OCI-LY1 (cell line): ENCODE measurements around the gene POLR1A.

Experiments
- H2AFZ ChIP-seq: fragments of 200-600 bp; sonication (generic), shearing (Covaris generic); 2 replicates; pipeline ENCODE4 v1.6.0; 2014; ENCODE audit warnings: antibody characterized with exemption, mild to moderate bottlenecking, low read length
- H3F3A ChIP-seq: fragments of 200-600 bp; sonication (generic), shearing (Covaris generic); 2 replicates; pipeline ENCODE4 v1.6.0; 2014; ENCODE audit warnings: mild to moderate bottlenecking, antibody characterized with exemption, low read length, moderate library complexity; ENCODE audit not compliant: insufficient read depth
- H3K27ac ChIP-seq: fragments of 200-600 bp; sonication (generic); 2 replicates; pipeline ENCODE4 v1.5.1; 2014; ENCODE audit warnings: low read length, mixed run types, mild to moderate bottlenecking, low read depth; ENCODE audit not compliant: poor library complexity, severe bottlenecking
- H3K27me3 ChIP-seq: fragments of 200-600 bp; sonication (generic); 2 replicates; pipeline ENCODE4 v1.6.0; 2014; ENCODE audit warnings: antibody characterized with exemption, mild to moderate bottlenecking, low read length, moderate library complexity; ENCODE audit not compliant: insufficient read depth
- H3K36me3 ChIP-seq: fragments of 200-600 bp; sonication (generic); 2 replicates; pipeline ENCODE4 v1.6.1; 2014; ENCODE audit warnings: mild to moderate bottlenecking, antibody characterized with exemption, low read length, moderate library complexity, mixed read lengths; ENCODE audit not compliant: insufficient read depth
- H3K4me1 ChIP-seq: fragments of 200-600 bp; sonication (generic); 2 replicates; pipeline ENCODE4 v1.5.1; 2014; ENCODE audit warnings: mild to moderate bottlenecking, low read length, moderate library complexity; ENCODE audit not compliant: insufficient read depth, severe bottlenecking
- H3K4me2 ChIP-seq: fragments of 200-600 bp; sonication (generic), shearing (Covaris generic); 2 replicates; pipeline ENCODE4 v1.6.1; 2014; ENCODE audit warnings: low read length
- H3K4me3 ChIP-seq: fragments of 200-600 bp; sonication (generic); 2 replicates; pipeline ENCODE4 v1.5.1; 2014; ENCODE audit warnings: low read length, low read depth, mild to moderate bottlenecking, mixed read lengths; ENCODE audit not compliant: poor library complexity, severe bottlenecking
- H3K79me2 ChIP-seq: fragments of 200-600 bp; shearing (Covaris generic); 2 replicates; pipeline ENCODE4 v1.6.1; 2016; ENCODE audit warnings: mixed run types, low read length, mixed read lengths; ENCODE audit not compliant: insufficient read depth
- H3K9ac ChIP-seq: fragments of 200-600 bp; sonication (generic), shearing (Covaris generic); 2 replicates; pipeline ENCODE4 v1.6.1; 2014; ENCODE audit warnings: mild to moderate bottlenecking, low read length, mixed read lengths
- H3K9me2 ChIP-seq: fragments of 200-600 bp; sonication (generic), shearing (Covaris generic); 2 replicates; pipeline ENCODE4 v1.6.1; 2014; ENCODE audit warnings: low read depth, mild to moderate bottlenecking, low read length, mixed read lengths
- H3K9me3 ChIP-seq: fragments of 200-600 bp; shearing (Covaris generic); 2 replicates; pipeline ENCODE4 v1.6.1; 2014; ENCODE audit warnings: low read length, mixed read lengths
- H4K20me1 ChIP-seq: fragments of 200-600 bp; sonication (generic), shearing (Covaris generic); 2 replicates; pipeline ENCODE4 v1.6.0; 2016; ENCODE audit warnings: mild to moderate bottlenecking, low read length; ENCODE audit not compliant: insufficient read depth
- CTCF ChIP-seq: fragments of 200-600 bp; sonication (generic), shearing (Covaris generic); IDR thresholded peaks from 2 replicates; pipeline ENCODE4 v1.5.1; 2017; ENCODE audit warnings: mild to moderate bottlenecking, antibody characterized with exemption, low read length, moderate library complexity, mixed read lengths
- EZH2 ChIP-seq: fragments of 200-600 bp; sonication (generic), shearing (Covaris generic); IDR thresholded peaks from 2 replicates; pipeline ENCODE4 v1.8.0; 2017; ENCODE audit warnings: borderline replicate concordance, mixed run types, mild to moderate bottlenecking, antibody characterized with exemption, low read length, moderate library complexity, mixed read lengths

Gene POLR1A

DNA sequence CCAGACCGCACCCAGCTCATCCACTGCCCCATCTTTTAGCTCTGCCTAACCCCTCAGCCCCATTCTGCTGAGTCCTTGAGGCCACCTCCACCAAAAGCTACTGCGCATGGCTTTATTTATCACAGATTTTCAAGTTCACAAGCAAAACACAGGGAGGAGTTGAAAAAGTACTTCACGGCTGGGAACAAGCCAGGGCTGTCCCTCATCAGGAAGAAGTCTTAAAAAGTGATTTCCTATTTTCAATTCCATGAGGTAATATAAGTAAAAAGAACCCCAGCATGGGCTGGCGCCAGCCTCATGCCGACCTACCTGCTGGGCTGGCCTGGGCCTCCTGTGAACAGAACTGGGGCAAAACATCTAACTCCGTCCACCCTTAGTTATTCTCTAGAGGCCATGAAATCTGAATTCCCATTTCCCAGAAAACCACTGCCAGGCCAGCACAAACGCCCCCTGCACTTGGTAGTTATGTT, 69.0 kb downstream of the POLR1A start:
- TF ChIP-seq EZH2 (no peak), CTCF (no peak)
- Histone ChIP-seq H3K4me2 (peak overlapping the region; percentile 66), H3K4me3 (peak overlapping the region; percentile 40), H3K79me2 (no peaks in the 10 kb centered on the region), H3K9me3 (no peaks in the 10 kb centered on the region), H3F3A (0 out of 2 replicates have a peak, but pooled peaks cover 7% of the 10 kb centered on the region), H4K20me1 (no peaks in the 10 kb centered on the region), H3K4me1 (peaks cover 77% of the 10 kb centered on the region), H3K36me3 (peaks cover 72% of the 10 kb centered on the region), H2AFZ (no peak overlapping the region), H3K9ac (peak overlapping the region; percentile 76), H3K9me2 (no peaks in the 10 kb centered on the region), H3K27ac (peak overlapping the region; percentile 100), H3K27me3 (no peaks in the 10 kb centered on the region)

- no peaks in the 10 kb centered on the region for H4K20me1 ChIP-seq
- H3F3A ChIP-seq, result 0 out of 2 replicates have a peak, but pooled peaks cover 7% of the 10 kb centered on the region
- H3K4me2 ChIP-seq, result peak overlapping the region; percentile 66
- H3K9me3 ChIP-seq, result no peaks in the 10 kb centered on the region
- H3K36me3 ChIP-seq, result peaks cover 72% of the 10 kb centered on the region
- H3K4me1 ChIP-seq, result peaks cover 70% of the 10 kb centered on the region
- peak overlapping the region; percentile 100 for H3K27ac ChIP-seq
- peak overlapping the region; percentile 31 for H3K4me3 ChIP-seq
- H2AFZ ChIP-seq, result no peak overlapping the region
- H3K27me3 ChIP-seq, result no peaks in the 10 kb centered on the region
- no peaks in the 10 kb centered on the region for H3K9me2 ChIP-seq
- peak; percentile 42; the same call in 1 of the 2 replicates for TF ChIP-seq CTCF
- no peak for TF ChIP-seq EZH2
- no peaks in the 10 kb centered on the region for H3K79me2 ChIP-seq
- peak overlapping the region; percentile 76 for H3K9ac ChIP-seq
Observed at GRCh38 chr2:86035883-86036668, 69.6 kb downstream of the POLR1A start.

- TF ChIP-seq CTCF (no peak), EZH2 (no peak)
Observed at GRCh38 chr2:86035376-86035882, 70.3 kb downstream of the POLR1A start.

More at GRCh38 chr2:86035376-86035882, 70.3 kb downstream of the POLR1A start:
- Histone ChIP-seq H3K79me2 (no peaks in the 10 kb centered on the region), H3K36me3 (peaks cover 78% of the 10 kb centered on the region), H3K27ac (peak overlapping the region; percentile 100), H3K4me1 (peaks cover 64% of the 10 kb centered on the region), H3K9ac (peak overlapping the region; percentile 72), H3F3A (0 out of 2 replicates have a peak, but pooled peaks cover 7% of the 10 kb centered on the region), H3K4me2 (peak overlapping the region; percentile 66), H4K20me1 (no peaks in the 10 kb centered on the region), H3K27me3 (no peaks in the 10 kb centered on the region), H3K4me3 (peak overlapping the region; percentile 31), H2AFZ (no peak overlapping the region), H3K9me3 (no peaks in the 10 kb centered on the region), H3K9me2 (no peaks in the 10 kb centered on the region)
